CD4-positive, alpha-beta T cell treated with Interleukin-10 for 1 hour (primary cell): ENCODE results near the gene PRDM5.
A peak's percentile ranks its signal among the peaks of the same experiment; 100 is the strongest.
"Not testable (repeated sequence)": the region's sequence is repeated elsewhere in the genome, so short reads cannot be mapped to it uniquely, and the experiment has no call there.

Experiments
- DNase-seq: peaks from one replicate; pipeline ENCODE4 v3.0.0-alpha.2; 2020

The PRDM5 gene

DNA sequence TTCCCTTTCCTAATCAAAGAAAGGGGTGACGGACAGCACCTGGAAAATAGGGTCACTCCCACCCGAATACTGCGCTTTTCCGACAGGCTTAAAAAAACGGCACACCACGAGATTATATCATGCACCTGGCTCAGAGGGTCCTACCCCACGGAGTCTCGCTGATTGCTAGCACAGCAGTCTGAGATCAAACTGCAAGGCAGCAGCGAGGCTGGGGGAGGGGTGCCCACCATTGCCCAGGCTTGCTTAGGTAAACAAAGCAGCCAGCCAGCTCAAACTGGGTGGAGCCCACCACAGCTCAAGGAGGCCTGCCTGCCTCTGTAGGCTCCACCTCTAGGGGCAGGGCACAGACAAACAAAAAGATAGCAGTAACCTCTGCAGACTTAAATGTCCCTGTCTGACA is 180.9 kb downstream of the PRDM5 start:
- DNase-seq: not testable (repeated sequence)

DNA sequence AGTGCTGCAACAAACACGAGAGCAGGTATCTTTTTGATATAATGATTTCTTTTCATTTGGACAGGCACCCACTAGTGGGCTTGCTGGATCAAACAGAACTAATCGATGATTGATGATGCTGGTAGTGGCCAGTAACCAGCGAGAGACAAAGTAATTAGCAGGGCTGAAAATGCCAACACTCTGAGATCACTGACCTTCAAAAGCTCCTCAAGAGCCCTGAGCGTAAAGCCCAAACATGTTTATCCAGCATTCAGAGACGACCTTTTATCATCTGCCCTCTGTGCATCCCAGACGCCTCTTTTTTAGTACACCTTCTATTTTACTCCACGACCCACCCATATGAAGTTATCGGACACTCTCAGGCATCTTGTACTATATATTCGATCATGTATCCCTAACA is 186.2 kb downstream of the PRDM5 start:
- no peak for DNase-seq

DNA sequence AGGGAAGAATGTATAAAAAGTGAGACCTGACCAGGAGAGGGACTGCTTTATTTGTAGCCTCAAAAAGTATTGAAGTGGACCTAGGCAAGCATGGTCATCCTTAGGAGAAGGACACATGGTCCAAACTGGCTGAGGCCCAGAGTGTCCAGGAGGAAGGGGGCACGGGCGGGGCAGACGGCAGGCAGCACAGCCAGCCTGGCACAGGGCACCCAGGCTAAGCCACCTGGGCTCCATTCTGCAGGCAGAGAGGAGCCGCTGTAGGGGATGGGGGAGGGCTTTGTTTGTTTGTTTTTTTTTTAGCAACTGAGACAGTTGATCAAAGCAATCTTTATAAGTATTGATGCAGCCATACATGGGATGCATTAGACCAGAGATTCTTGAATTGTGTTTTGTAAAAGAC is 188.6 kb downstream of the PRDM5 start:
- DNase-seq: no peak

DNA sequence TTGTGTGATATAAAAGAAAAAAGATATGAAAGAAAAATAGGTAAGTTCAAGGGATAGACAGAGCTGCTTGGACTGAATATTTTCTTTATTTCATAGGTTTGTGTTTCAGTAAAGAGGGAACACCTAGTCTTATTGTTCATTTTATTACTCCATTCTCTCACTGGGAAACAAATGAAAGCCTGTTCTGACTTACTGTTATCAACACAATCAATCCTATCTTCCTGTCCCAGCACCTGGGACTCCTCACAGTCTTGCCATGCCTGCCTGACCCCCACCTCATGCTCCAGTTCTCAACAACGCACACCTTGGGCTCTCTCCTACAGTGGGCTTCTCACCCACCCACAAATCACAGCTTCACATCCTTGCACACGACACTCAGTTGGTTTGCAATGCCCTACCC is 189.5 kb downstream of the PRDM5 start:
- no peak for DNase-seq

GRCh38 chr4:120731561-120731960 is 191.0 kb downstream of the PRDM5 start:
- DNase-seq: no peak

GRCh38 chr4:120730777-120731320 is 191.7 kb downstream of the PRDM5 start:
- no peak for DNase-seq

GRCh38 chr4:120728892-120729675 is 193.4 kb downstream of the PRDM5 start:
- no peak for DNase-seq

DNA sequence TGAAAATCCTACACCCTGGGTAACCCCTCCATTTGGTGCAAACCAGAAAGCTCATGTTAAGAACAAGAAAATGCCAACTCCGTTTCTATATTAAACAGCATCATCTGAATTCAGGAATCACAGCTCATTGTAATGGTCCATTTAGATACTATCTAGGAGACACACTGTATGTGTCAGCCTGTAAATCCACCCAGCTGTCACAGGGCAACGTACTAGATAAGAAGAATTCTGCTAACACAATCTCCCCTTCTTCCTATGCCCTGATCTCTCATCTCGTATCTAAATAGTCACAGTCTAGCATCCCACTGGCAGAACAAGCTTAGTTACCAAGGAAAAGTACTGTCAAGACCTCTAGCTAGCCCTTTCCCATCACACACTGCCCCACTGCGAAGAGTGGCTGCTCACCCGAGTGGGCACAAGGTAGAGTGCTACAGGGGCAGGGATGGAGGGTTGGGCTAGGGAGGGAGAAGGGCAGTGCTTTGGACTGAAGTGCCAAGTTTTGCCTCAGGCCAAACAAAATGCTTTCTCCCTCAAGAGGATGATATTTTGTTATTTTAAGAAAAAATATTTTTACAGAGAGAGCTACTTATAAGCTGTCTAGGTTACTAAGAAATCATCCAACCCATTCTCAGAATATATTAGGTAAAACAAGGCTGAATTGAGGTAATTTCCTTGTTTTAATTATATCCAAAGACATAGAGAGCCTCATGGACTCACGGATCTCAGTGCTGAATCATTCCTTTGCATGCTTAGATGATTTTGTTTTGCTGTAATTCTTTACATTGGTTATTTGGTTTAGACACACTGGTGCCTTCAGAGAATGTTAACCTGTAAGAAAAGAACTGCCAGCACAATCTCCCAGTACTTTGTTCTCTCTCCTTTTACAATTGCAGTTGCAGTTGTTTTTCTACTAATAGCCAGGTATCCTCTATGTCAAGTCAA is 196.6 kb downstream of the PRDM5 start:
- no peak for DNase-seq

DNA sequence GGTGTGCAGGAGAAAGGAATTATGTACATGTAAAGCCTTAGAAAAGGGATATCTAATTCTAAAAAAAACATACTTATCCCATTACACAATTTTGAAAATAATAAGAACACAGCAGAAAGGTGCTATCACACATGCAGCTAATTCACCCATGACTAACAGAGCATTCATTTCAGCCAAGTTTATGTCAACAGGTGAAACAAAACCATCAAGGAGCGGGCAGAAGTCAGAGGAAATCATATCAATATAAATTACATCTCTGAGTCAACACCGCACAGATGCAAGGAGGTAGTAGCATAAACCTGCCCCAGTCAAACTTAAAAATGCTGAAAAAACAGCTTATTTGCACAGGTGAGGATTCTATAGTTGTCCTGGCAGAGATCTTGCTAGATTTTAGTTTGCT is 197.9 kb downstream of the PRDM5 start:
- DNase-seq: no peak

- no peak for DNase-seq
Measured at GRCh38 chr4:120723986-120724385, 198.5 kb downstream of the PRDM5 start.

- no peak for DNase-seq
Measured at GRCh38 chr4:120723105-120723504, 199.4 kb downstream of the PRDM5 start.

- no peak for DNase-seq
Measured at GRCh38 chr4:120722655-120723054, 199.9 kb downstream of the PRDM5 start.

DNA sequence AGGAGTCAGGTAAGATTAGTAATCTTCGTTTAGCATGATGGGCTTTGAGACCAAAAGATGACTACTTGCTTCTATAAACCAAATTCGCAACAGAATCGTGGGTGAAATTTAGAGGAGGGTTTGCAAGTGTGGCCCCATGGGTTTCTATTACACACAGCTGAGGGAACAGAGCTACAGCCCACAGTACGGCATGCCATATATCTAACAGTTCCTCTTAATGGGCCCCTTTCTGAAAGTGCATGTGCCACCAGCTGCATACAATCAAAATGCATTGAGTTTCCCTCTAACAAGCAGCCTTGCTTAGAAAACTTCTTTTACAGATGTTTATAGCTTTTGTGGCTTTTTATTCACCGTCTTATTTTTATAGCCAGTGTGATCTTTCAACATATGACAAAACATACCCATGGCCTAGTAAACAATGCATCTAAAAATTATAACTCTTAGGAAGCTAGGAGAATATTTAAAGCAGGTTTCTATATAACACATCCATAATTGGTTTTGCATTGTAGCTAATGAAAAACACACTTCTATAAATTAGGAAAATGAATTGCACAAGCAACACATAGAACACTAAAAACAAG is 202.1 kb downstream of the PRDM5 start:
- DNase-seq: no peak

DNA sequence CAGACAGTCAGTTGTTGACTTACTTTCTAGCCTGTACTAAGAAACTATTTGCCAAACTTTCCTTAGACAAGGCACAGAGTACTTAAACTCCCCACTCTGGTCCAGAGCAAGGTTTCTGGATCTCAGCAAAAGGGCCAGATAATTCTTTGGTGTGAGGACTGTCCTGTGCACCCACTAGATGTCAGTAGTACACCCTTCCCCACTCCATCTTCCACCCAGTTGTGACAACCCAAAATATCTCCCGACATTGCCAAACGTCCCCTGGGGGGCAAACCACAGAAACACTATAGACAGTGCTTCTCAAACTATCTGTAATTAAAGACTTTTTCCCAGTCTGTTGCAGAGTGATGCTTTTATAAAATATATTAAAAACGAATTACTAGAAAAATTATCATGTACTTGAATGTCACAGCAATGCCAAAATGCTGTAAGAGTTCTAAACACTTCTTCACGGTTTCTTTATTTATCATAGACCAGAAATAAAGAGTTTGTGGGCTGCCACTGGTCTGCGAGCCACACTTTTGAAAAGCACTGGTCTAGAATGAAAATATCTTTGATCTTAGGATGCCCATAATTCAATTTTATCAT is 203.5 kb downstream of the PRDM5 start:
- DNase-seq: peak; percentile 21

- DNase-seq: no peak
Measured at GRCh38 chr4:120716346-120716745, 206.2 kb downstream of the PRDM5 start.

- no peak for DNase-seq
Measured at GRCh38 chr4:120714417-120715010, 208.0 kb downstream of the PRDM5 start.

DNA sequence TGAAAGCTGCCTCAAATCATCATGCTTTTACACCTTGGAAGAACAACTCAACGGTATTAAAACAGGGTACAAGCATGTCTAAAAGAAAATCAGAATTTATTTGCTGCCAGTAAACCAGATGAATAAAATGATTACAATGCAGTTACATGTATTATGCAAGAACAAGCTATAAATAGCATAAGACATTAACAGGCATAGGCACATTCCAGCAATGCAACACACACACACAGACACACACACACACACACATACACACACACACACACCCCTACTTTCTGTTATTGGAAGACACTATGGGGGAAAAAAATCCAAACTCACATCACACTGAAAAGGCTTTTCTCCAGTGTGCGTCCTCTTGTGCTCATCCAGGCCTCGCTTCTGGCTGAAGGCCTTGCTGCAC is 212.5 kb downstream of the PRDM5 start:
- no peak for DNase-seq

GRCh38 chr4:120704538-120704937 is 218.0 kb downstream of the PRDM5 start:
- no peak for DNase-seq

- DNase-seq: no peak
Measured at GRCh38 chr4:120703908-120704307, 218.6 kb downstream of the PRDM5 start.

DNA sequence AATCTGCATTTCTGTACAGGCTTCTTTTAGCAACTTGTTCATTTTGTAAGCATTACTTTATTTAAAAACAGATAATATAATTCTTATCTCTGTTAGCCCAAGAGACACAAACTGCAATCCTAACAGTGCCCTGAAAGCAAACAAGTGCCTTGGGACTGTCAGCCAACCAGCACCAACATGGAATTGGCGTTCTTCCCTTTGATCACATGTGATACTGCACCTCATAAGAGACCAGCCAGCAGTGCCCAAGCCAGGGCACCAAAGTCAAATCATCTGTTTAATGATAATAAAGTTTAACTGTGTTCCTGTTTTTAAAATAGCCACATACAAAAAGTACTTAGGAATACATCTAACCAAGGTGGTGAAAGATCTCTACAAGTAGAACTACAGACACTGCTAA is 223.2 kb downstream of the PRDM5 start:
- no peak for DNase-seq

DNA sequence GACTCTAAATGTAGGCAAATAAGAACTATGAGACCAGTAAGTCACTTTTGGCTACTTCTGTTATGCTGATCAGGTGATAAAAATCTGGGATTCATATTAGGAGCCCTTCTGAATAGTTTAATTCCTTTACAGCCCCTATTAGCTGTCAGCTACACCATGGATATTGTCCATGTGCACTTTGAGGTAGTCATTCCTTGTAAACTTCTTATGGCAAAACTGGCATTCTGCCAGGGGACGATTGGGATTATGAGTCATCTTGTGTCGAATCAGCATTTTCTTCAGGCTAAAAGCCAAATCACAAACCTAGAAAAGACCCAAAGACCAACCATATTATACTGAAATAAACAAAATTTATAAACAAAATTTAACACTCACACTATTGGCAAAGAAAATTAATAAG is 227.6 kb downstream of the PRDM5 start:
- no peak for DNase-seq

DNA sequence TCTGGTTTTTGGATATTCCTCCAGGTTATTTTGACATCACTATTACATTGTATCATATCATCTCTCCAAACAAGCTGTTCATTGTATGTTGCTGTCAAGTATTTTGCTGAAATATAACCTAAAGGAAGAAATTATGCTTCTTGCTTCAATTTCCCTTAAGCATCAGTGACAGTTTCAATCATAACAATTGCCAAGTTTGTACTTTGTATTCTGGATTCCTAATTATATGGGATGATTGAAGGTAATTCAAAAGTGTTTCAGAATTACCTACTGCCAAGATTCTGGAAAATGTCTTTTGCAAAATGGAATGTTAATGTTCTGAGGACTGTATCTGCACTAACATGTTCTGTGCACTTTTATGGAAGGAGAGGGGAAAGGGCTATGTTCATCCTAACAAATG is 228.7 kb downstream of the PRDM5 start:
- DNase-seq: no peak

DNA sequence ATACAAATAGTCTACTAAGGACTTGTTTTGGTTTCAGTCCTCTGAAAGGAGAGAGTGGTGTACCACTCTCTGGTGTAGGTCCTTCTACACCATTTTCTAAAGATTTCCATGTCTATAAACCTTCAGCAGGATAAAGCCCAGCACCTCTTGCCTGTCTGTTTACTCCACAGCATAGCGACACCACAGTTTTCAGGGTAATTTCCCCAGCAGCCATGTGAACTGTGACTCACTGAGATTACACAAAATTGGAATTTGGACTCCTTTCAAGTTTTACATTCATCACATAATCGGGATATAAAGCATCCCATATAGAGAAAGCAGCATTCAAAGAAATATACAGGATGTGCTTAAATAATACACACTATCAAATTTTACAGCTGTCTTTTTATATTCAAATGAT is 229.6 kb downstream of the PRDM5 start:
- no peak for DNase-seq
